ENCODE measurements around the gene KDM2B.
"Not testable (repeated sequence)": the region's sequence is repeated elsewhere in the genome, so short reads cannot be mapped to it uniquely, and the experiment has no call there.

KDM2B gene

GRCh38 chr12:121603581-121603980 is 22.8 kb upstream of the KDM2B start:
- no peak for DNase-seq (ENCODE audit: low read depth)

GRCh38 chr12:121602766-121603165 is 21.9 kb upstream of the KDM2B start:
- no peak for DNase-seq (ENCODE audit: low read depth)
- no peak overlapping the region for H3K4me3 ChIP-seq (ENCODE audit: low read length)
- no peak for TF ChIP-seq CTCF (conservative IDR thresholded peaks at IDR 0.05; ENCODE audit: low read length)

More at GRCh38 chr12:121603581-121603980, 22.8 kb upstream of the KDM2B start:
- no peak for TF ChIP-seq CTCF (conservative IDR thresholded peaks at IDR 0.05; ENCODE audit: low read length)
- H3K4me3 ChIP-seq (ENCODE audit: low read length), result no peak overlapping the region

- no peak overlapping the region for H3K4me3 ChIP-seq (ENCODE audit: low read length)
- DNase-seq (ENCODE audit: low read depth), result no peak
- no peak for TF ChIP-seq CTCF (conservative IDR thresholded peaks at IDR 0.05; ENCODE audit: low read length)
Measured at GRCh38 chr12:121600702-121601336, 20.0 kb upstream of the KDM2B start.

GRCh38 chr12:121596526-121596925 is 15.7 kb upstream of the KDM2B start:
- no peak overlapping the region for H3K4me3 ChIP-seq (ENCODE audit: low read length)

GRCh38 chr12:121595520-121595919 is 14.7 kb upstream of the KDM2B start:
- no peak for TF ChIP-seq CTCF (conservative IDR thresholded peaks at IDR 0.05; ENCODE audit: low read length)
- DNase-seq (ENCODE audit: low read depth), result no peak
- H3K4me3 ChIP-seq (ENCODE audit: low read length), result no peak overlapping the region

More at GRCh38 chr12:121596526-121596925, 15.7 kb upstream of the KDM2B start:
- TF ChIP-seq CTCF (conservative IDR thresholded peaks at IDR 0.05; ENCODE audit: low read length), result no peak
- DNase-seq (ENCODE audit: low read depth), result no peak

GRCh38 chr12:121592320-121592719 is 11.5 kb upstream of the KDM2B start:
- H3K4me3 ChIP-seq (ENCODE audit: low read length), result no peak overlapping the region
- no peak for TF ChIP-seq CTCF (conservative IDR thresholded peaks at IDR 0.05; ENCODE audit: low read length)
- no peak for DNase-seq (ENCODE audit: low read depth)

GRCh38 chr12:121590476-121591143 is 9.8 kb upstream of the KDM2B start:
- peak overlapping the region; percentile 42 for H3K4me3 ChIP-seq (ENCODE audit: low read length)
- no peak for TF ChIP-seq CTCF (conservative IDR thresholded peaks at IDR 0.05; ENCODE audit: low read length)
- DNase-seq (ENCODE audit: low read depth), result peak; percentile 44

GRCh38 chr12:121584885-121585284 is 4.1 kb upstream of the KDM2B start:
- not testable (repeated sequence) for DNase-seq (ENCODE audit: low read depth); H3K4me3 ChIP-seq (ENCODE audit: low read length)

- H3K4me3 ChIP-seq (ENCODE audit: low read length), result not testable (repeated sequence)
Measured at GRCh38 chr12:121583334-121583661, 2.5 kb upstream of the KDM2B start.

More at GRCh38 chr12:121583334-121583661, 2.5 kb upstream of the KDM2B start:
- not testable (repeated sequence) for DNase-seq (ENCODE audit: low read depth)
